Prostate gland (tissue), 2 donors: ENCODE measurements around the gene ENGASE. TPM values are rescaled to one million over a fixed set of nuclear protein-coding genes. Genes with fewer than 3 reads are reported as not detected.

Experiments
- DNase-seq: peaks from one replicate; pipeline ENCODE4 v3.0.0-alpha.2; 2019; ENCODE audit warnings: low spot score
- H3K27ac ChIP-seq, 2 donors: fragments of 200-600 bp; sonication (generic); 2 replicates each; pipeline ENCODE4 v1.5.1; 2017 to 2019
- H3K27me3 ChIP-seq: fragments of 200-600 bp; sonication (generic); replicated peaks from 2 replicates; pipeline ENCODE4 v1.5.1; 2019; ENCODE audit not compliant: insufficient read depth
- H3K36me3 ChIP-seq, 2 donors: fragments of 200-600 bp; sonication (generic); 1 replicate in 1 of 2; 2 replicates in 1 of 2; pipeline versions ENCODE4 v1.5.1 to v1.8.1; 2017 to 2019
- H3K4me1 ChIP-seq: fragments of 200-600 bp; sonication (generic); replicated peaks from 2 replicates; pipeline ENCODE4 v1.5.1; 2019
- H3K4me3 ChIP-seq, 2 donors: fragments of 200-600 bp; sonication (generic); 2 replicates each; pipeline ENCODE4 v1.5.1; 2017 to 2019
- H3K9me3 ChIP-seq: fragments of 200-600 bp; sonication (generic); 2 replicates; pipeline ENCODE4 v1.5.1; 2017
- POLR2A ChIP-seq: fragments of 450-650 bp; IDR thresholded peaks from one replicate; pipeline ENCODE4 v1.6.1; 2016; ENCODE audit warnings: antibody characterized with exemption, mild to moderate bottlenecking
- POLR2AphosphoS5 ChIP-seq: sonication (generic); formaldehyde crosslinking; IDR thresholded peaks from one replicate; pipeline ENCODE4 v1.6.1; 2017; ENCODE audit warnings: antibody characterized with exemption
- whole genome bisulfite sequencing: methylation state at CpG from one replicate; pipeline ENCODE4 v1.1.5; 2018; 5-methylcytosine and 5-hydroxymethylcytosine counted together
- intact Hi-C: fragments of 100-400 bp; cut with DNase I; formaldehyde crosslinking; loops from one replicate; pipeline ENCODE4 v1.14.2; 2022
- total RNA-seq, 2 donors: library from RNA; depleted of rRNA; stranded (reverse); fragments of >200 nt; gene quantifications; one replicate each; pipeline ENCODE4 v1.1.0, GENCODE V29; 2016
- TF ChIP-seq, protein P1 (sequence below), 4 experiments: fragments of 200-600 bp in 2 of 4; fragments of 450-650 bp in 2 of 4; sonication (generic) in 2 of 4; IDR thresholded peaks; 1 replicate in 3 of 4; 2 replicates in 1 of 4; pipeline ENCODE4 v1.5.1; 2016 to 2019; ENCODE audit warnings: antibody characterized with exemption in 4 of 4, mild to moderate bottlenecking in 2 of 4, moderate library complexity in 2 of 4

ENGASE gene
- total RNA-seq, 2 donors from 2014 or later, result 19.4 to 45.7 TPM

DNA sequence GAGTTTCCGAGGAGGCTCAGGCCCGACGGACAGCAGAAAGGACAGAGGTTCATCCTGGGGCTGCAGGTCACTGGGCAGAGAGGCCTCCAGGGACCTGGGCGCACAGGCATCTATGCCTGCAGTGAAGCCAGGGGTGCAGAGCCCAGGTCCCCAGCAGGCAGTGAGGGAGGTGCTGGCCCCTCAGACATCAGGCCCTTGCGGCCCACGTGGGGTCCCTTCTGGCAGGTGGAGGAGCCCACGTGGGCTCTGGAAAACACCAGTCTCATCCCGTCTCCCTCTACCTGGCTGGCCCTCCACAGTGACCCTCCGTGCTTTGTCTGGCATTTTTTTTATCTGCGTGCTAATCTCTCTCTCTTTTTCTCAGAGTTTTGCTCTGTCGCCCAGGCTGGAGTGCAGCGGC, 36.5 kb downstream of the ENGASE start:
- no peaks in the 10 kb centered on the region for H3K9me3 ChIP-seq
- H3K27me3 ChIP-seq, result no peaks in the 10 kb centered on the region
- no peaks in the 10 kb centered on the region for H3K36me3 ChIP-seq
- H3K4me3 ChIP-seq, result no peak overlapping the region
- intact Hi-C loops, result no loop called here
- peaks cover 18% of the 10 kb centered on the region for H3K4me1 ChIP-seq
- no peak overlapping the region for H3K27ac ChIP-seq
- no peak for DNase-seq
- TF ChIP-seq POLR2AphosphoS5, result no peak
- TF ChIP-seq POLR2A, result no peak
- TF ChIP-seq, protein P1, sequence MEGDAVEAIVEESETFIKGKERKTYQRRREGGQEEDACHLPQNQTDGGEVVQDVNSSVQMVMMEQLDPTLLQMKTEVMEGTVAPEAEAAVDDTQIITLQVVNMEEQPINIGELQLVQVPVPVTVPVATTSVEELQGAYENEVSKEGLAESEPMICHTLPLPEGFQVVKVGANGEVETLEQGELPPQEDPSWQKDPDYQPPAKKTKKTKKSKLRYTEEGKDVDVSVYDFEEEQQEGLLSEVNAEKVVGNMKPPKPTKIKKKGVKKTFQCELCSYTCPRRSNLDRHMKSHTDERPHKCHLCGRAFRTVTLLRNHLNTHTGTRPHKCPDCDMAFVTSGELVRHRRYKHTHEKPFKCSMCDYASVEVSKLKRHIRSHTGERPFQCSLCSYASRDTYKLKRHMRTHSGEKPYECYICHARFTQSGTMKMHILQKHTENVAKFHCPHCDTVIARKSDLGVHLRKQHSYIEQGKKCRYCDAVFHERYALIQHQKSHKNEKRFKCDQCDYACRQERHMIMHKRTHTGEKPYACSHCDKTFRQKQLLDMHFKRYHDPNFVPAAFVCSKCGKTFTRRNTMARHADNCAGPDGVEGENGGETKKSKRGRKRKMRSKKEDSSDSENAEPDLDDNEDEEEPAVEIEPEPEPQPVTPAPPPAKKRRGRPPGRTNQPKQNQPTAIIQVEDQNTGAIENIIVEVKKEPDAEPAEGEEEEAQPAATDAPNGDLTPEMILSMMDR (IDR thresholded peaks at IDR 0.05), result no peak
- WGBS, result 88% methylated on average over 12 of the region's 12 CpGs

DNA sequence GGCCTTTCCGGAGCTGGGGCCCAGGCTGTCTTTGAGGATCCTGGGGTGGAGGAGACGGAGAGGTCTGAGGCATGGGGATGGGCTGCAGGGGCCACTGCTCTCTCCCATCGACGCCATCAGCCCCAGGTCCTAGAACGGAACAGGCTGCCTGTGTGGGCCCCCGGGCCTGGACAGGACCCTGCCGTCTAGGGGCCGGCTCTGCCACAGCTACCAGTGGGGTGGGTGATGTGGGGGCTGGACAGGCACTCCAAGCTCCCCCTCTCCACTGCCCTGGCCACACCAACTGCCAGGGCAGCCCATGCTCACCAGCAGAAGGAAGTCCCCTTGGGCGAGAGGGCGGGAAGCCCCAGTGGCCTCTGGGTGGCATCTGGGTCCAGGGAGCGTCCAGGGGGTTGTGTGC, 37.8 kb downstream of the ENGASE start:
- H3K4me1 ChIP-seq, result peaks cover 18% of the 10 kb centered on the region
- no peak overlapping the region for H3K27ac ChIP-seq
- no peaks in the 10 kb centered on the region for H3K9me3 ChIP-seq
- 98% methylated on average over 7 of the region's 11 CpGs for WGBS
- intact Hi-C loops, result no loop called here
- TF ChIP-seq POLR2A (no peak), POLR2AphosphoS5 (no peak)
- TF ChIP-seq, protein P1 (IDR thresholded peaks at IDR 0.05), result no peak
- no peak overlapping the region for H3K4me3 ChIP-seq
- H3K36me3 ChIP-seq, result no peaks in the 10 kb centered on the region
- no peaks in the 10 kb centered on the region for H3K27me3 ChIP-seq
- DNase-seq, result no peak

DNA sequence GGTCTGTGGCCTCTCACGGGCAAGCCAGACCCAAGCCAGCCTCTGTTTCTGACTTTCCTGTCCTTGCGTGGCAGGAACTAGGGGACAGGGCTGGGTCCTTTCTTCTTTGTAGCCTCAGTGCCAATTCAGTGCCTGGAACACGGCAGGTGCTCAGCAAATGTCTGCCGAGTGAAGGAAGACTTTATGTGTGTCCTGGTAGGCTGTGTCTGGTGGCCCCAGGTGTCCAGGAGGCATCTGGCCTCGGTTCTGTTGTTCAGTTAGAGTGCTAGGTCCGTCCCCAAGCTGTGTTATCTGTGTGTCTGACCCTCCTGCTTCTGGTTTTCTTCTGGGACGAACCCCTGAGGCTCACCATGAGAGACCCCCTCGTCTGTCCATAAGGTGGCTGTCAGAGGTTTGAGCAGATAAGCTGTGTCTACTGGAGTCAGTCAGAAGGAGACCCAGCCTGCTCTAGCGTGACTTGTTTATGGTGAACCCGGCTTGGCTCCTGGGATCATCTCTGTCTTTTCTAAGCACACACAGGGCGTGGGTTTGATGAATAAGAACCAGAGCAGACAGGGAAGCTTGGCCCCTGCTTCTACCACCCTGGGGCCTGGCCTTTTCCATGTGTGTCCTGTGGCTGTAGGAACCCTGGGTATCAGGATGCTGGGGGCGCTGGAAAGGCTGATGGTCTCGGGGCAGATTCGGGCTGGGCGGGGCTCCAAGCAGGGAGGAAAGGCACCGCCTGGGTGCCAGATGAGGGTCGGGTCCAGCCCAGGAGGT, 39.3 kb downstream of the ENGASE start:
- Histone ChIP-seq H3K27me3 (no peaks in the 10 kb centered on the region), H3K4me1 (peaks cover 18% of the 10 kb centered on the region), H3K27ac (no peak overlapping the region), H3K36me3 (no peaks in the 10 kb centered on the region), H3K9me3 (no peaks in the 10 kb centered on the region), H3K4me3 (no peak overlapping the region)
- no peak for TF ChIP-seq POLR2A
- TF ChIP-seq POLR2AphosphoS5, result no peak
- TF ChIP-seq, protein P1 (IDR thresholded peaks at IDR 0.05), result no peak
- 54% methylated on average over 17 of the region's 17 CpGs for WGBS
- intact Hi-C loops, result no loop called here
- no peak for DNase-seq

DNA sequence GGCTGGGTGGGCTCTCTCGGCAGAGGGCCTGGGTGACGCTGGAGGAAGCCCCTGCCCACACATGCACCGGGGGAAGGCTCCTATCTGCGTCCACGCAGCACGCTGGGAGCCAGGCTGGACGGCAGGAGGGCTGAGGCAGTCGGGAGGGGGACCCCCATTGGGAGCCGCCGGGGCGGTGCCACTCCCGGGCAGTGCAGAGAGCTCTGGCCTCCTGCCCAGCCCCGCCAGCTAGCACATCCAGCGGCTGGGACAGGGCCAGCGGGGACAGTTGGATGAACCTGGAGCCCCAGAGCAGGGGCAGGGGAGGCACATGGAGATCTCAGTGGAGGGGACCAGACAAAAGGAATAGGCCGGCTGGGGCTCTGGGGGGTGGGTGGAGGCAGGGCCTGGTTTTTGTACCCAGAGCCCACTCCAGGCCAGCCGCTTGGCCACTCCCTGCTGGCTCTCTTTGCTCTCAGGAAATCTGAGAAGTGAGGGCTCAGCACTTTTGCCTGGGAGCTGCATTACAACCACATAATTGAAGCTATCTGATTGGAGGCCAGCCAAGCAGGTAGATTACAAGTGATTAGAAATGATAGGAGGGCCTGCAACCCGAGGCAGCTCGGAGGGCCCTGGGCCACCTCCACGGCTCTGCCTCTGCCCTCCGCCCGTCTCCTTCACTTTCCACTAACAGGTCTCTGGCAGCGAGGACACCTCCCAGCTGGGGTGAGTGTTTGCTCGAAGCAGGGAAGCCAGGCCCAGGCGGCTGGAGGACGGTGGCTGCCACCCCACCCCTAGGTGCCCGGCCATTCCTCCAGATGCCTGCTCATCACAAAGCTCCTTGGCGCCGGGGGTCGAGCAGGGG, 40.1 kb downstream of the ENGASE start:
- H3K27me3 ChIP-seq, result peaks cover 2% of the 10 kb centered on the region
- no peaks in the 10 kb centered on the region for H3K36me3 ChIP-seq
- TF ChIP-seq POLR2AphosphoS5 (peak; percentile 80), POLR2A (no peak)
- intact Hi-C loops, result no loop called here
- 14% methylated on average over 29 of the region's 30 CpGs for WGBS
- peaks cover 18% of the 10 kb centered on the region for H3K4me1 ChIP-seq
- no peak overlapping the region for H3K27ac ChIP-seq
- DNase-seq, result peak; percentile 86
- H3K4me3 ChIP-seq, result no peak overlapping the region
- H3K9me3 ChIP-seq, result no peaks in the 10 kb centered on the region

DNA sequence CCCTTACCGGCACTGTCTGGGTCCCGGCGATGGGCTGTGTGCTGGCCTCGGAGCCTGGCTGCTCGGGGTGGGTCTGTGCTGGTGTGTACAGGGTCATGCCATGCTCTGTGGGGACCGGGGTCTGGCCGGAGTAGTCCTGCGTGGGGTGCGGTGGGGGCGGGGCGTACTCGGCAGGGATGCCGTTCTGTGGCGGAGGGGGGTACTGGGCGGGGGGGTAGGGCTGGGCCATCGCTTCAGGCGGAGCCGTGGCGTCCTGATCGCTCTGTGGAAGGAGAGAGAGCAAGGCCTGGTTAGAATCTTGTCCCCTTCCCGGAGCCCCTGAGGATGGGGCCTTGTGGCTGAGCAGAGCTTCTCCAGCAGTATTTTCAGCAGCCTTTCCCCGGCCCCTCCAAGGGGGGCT, 40.9 kb downstream of the ENGASE start:
- Histone ChIP-seq H3K27me3 (peaks cover 8% of the 10 kb centered on the region), H3K4me3 (no peak overlapping the region), H3K9me3 (no peaks in the 10 kb centered on the region), H3K36me3 (no peaks in the 10 kb centered on the region), H3K27ac (no peak overlapping the region), H3K4me1 (peaks cover 18% of the 10 kb centered on the region)
- TF ChIP-seq POLR2A (no peak), POLR2AphosphoS5 (no peak)
- TF ChIP-seq, protein P1 (IDR thresholded peaks at IDR 0.05), result no peak
- intact Hi-C loops, result no loop called here
- DNase-seq, result no peak
- 38% methylated on average over 17 of the region's 22 CpGs for WGBS
